Colon (tissue), 2 donors: ENCODE data around the gene APOO.
A peak's percentile ranks its signal among the peaks of the same experiment; 100 is the strongest.
"Not testable (repeated sequence)": the region's sequence is repeated elsewhere in the genome, so short reads cannot be mapped to it uniquely, and the experiment has no call there.

Source experiments
- FAIRE-seq: peaks from 2 replicates; lab custom pipeline; 2012; peaks lifted over from hg19 to GRCh38; lab: Jason Lieb, UNC
- donor health status: control.
- donor health status: control.

APOO gene

GRCh38 chrX:23902419-23902818 is 5.3 kb downstream of the APOO start:
- peak; percentile 71 for FAIRE-seq

- FAIRE-seq: no peak
Observed at GRCh38 chrX:23901805-23902204, 5.9 kb downstream of the APOO start.

- FAIRE-seq: no peak
Observed at GRCh38 chrX:23901060-23901459, 6.7 kb downstream of the APOO start.

GRCh38 chrX:23900220-23900797 is 7.4 kb downstream of the APOO start:
- no peak for FAIRE-seq

GRCh38 chrX:23898412-23898959 is 9.3 kb downstream of the APOO start:
- no peak for FAIRE-seq

- no peak for FAIRE-seq
Observed at GRCh38 chrX:23896981-23897380, 10.8 kb downstream of the APOO start.

GRCh38 chrX:23896539-23896938 is 11.2 kb downstream of the APOO start:
- FAIRE-seq: not testable (repeated sequence)

- FAIRE-seq: not testable (repeated sequence)
Observed at GRCh38 chrX:23894993-23895392, 12.7 kb downstream of the APOO start.

- FAIRE-seq: no peak
Observed at GRCh38 chrX:23890933-23891332, 16.8 kb downstream of the APOO start.

GRCh38 chrX:23888887-23889501 is 18.7 kb downstream of the APOO start:
- FAIRE-seq: no peak

- no peak for FAIRE-seq
Observed at GRCh38 chrX:23887918-23888317, 19.8 kb downstream of the APOO start.

GRCh38 chrX:23887451-23887850 is 20.3 kb downstream of the APOO start:
- no peak for FAIRE-seq

- FAIRE-seq: no peak
Observed at GRCh38 chrX:23885803-23886202, 21.9 kb downstream of the APOO start.

GRCh38 chrX:23884427-23885024 is 23.2 kb downstream of the APOO start:
- FAIRE-seq: no peak

- FAIRE-seq: no peak
Observed at GRCh38 chrX:23883737-23884354, 23.9 kb downstream of the APOO start.

GRCh38 chrX:23879380-23880090 is 28.2 kb downstream of the APOO start:
- no peak for FAIRE-seq

- FAIRE-seq: no peak
Observed at GRCh38 chrX:23871905-23872546, 35.7 kb downstream of the APOO start.

GRCh38 chrX:23870041-23870440 is 37.7 kb downstream of the APOO start:
- no peak for FAIRE-seq

GRCh38 chrX:23864742-23865326 is 42.9 kb downstream of the APOO start:
- no peak for FAIRE-seq

GRCh38 chrX:23861952-23862351 is 45.8 kb downstream of the APOO start:
- not testable (repeated sequence) for FAIRE-seq

GRCh38 chrX:23861215-23861896 is 46.4 kb downstream of the APOO start:
- FAIRE-seq: no peak
